SH-SY5Y (cell line): ENCODE data around the gene SEC31B.

Experiments used
- GATA2 ChIP-seq: IDR thresholded peaks from 2 replicates; pipeline ENCODE4 v1.6.1; 2011; ENCODE audit warnings: mild to moderate bottlenecking, low read depth, low read length
- GATA3 ChIP-seq: IDR thresholded peaks from 2 replicates; pipeline ENCODE4 v1.6.1; 2011; ENCODE audit warnings: low read depth, mild to moderate bottlenecking, low read length, moderate library complexity

SEC31B gene

DNA sequence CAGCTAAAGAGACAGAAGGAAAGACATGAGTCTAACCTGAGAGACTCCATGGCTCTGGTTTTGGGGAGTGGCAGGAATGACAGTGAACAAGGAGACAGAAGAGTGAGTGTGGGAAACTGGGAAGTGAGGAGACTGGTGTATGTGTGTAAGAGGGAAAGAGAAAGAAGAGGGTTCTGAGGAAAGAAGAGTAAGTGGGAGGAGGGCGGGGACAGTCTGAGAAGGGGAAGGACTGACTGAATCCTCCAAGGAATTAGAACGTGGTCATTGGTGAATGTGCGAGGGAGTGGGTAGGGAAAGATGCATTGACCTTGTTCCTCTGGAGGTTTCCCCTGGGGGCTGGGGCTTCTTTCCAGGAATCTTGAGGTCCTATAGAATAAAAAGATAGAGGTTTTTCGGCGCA is 30.3 kb downstream of the SEC31B start:
- TF ChIP-seq GATA3 (no peak), GATA2 (no peak)

DNA sequence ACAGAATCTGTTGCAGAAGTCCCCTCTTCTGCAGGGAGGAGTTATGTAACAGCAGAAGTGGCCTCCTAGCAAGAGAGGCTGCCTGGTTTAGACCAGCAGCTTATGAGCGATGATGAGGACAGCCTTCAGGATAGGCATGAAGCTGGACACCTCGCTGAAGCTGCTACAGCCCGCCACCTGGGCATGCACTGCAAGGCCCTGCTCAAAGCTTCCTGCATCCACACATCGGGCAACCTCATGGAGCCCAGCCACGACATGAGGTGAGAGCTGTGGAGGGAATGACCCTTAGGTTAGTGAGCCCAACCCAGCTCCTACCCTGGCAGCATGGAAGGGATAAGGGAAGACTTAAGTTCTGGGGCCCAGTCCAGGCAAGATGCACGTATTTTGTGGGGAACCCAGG is 32.1 kb downstream of the SEC31B start:
- TF ChIP-seq GATA2 (no peak), GATA3 (no peak)

DNA sequence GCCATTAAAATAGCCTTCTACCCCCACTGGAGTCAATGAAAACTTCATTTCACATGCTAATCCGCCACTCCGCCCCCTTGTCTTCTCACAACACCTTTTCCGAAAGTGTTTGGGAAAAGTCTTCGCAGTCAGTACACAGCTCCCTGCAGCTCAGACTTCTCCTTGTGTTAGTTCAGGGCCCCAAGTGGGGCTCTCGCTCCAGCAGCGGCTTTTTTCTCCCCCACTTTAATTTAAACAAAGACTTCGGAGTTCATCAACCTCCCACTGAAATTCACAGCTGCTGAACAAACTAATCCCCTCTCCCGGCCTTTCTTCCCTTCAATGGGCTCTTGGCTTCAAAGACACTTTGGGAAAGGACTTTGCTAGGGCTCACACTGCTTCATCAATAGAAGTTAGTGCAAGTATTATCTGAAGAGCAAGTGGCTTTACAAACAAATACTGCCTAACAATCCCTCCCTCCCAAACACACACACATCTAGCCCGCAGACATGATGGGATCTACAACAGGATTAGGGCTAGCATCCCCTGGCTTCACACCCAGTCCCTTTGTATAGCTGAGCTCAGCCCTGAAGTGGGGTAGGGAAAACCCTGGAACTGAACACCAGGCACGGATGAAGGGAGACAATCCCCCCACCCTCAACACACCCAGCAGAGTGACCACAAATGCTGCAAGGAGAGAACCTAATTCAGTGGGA is 33.7 kb downstream of the SEC31B start:
- TF ChIP-seq GATA3, result no peak

DNA sequence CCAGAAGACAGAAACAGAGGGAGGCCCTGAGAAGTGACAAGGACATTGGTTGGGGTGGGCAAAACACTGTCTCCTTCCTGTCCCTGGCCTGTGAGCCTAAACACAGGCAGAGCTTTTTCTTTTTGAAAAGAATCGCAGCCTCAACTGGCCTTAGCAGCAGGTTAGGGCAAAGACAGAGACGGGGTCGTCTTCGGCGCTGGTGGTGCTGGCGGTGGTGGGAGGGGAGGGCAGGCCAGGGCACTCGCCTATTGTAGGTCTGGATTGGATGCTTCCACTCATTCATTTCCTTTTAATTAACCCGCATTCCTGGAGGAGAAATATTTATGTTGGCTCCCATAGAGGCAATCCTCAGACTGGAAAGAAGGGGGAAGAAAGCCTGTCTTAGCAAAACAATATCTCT is 34.3 kb downstream of the SEC31B start:
- no peak for TF ChIP-seq GATA3
- TF ChIP-seq GATA2, result no peak

DNA sequence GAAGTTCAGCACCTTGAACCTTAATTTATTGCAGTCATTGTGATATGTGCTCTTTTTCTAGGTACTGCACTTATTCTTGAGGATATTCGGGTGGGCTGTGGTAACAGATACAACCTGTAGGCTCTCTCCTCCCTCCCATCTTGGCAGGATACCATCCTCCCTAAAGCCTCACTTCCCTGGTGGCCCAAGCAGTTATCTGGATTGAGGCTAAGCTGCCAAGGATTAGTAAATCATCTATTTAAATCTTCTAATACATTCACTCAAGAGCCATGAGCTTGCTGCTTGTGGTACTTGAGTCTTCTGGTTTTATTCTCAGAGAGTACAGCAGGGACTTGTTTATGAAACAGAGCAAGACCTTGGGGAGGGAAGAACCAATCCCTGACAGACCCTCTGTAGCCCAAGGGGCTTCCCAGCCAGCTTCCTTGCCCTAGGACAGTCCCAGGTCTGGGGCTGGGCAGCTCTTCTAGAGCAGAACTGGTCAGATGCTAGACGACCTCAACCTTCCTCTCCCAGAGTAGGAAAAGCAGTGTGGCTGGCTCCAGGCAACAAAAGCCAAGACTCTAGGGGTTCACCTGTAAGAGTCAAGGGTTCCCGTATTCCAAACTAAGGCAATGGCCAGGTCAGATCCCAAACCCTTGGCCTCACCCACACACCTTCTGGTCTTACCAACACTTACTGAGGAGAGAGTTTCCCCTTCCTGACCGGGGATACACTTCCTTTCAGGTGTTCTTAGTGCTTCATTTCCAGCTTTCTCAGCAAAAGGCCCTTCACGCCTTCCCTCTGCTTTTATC is 35.6 kb downstream of the SEC31B start:
- TF ChIP-seq GATA2, result no peak
- no peak for TF ChIP-seq GATA3

DNA sequence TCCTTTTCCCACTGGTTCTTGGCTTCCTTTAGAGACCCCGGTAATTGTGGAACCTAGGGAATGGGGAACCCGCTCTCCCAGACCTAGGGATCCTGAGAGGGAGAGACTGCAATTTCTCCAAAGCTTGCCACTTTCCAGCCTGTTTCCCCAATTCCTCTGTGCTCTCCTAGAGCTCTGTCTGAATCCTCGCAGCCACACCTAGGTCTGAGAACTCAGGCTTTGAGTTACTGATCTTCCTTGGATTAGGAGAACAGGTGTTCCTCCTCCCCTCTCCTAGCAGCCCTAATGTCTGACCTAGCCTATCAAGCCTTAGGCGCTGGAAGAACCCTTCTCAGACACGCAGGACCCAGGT is 36.9 kb downstream of the SEC31B start:
- no peak for TF ChIP-seq GATA2
- TF ChIP-seq GATA3, result no peak

DNA sequence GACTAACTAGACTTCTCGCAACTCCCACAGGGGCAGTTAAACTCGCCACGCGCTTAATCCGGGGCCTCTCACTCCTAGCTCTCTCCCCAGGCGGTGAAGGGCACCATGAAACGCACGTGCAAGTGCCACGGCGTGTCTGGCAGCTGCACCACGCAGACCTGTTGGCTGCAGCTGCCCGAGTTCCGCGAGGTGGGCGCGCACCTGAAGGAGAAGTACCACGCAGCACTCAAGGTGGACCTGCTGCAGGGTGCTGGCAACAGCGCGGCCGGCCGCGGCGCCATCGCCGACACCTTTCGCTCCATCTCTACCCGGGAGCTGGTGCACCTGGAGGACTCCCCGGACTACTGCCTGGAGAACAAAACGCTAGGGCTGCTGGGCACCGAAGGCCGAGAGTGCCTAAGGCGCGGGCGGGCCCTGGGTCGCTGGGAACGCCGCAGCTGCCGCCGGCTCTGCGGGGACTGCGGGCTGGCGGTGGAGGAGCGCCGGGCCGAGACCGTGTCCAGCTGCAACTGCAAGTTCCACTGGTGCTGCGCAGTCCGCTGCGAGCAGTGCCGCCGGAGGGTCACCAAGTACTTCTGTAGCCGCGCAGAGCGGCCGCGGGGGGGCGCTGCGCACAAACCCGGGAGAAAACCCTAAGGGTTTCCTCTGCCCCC is 37.4 kb downstream of the SEC31B start:
- TF ChIP-seq GATA2 (no peak), GATA3 (no peak)

DNA sequence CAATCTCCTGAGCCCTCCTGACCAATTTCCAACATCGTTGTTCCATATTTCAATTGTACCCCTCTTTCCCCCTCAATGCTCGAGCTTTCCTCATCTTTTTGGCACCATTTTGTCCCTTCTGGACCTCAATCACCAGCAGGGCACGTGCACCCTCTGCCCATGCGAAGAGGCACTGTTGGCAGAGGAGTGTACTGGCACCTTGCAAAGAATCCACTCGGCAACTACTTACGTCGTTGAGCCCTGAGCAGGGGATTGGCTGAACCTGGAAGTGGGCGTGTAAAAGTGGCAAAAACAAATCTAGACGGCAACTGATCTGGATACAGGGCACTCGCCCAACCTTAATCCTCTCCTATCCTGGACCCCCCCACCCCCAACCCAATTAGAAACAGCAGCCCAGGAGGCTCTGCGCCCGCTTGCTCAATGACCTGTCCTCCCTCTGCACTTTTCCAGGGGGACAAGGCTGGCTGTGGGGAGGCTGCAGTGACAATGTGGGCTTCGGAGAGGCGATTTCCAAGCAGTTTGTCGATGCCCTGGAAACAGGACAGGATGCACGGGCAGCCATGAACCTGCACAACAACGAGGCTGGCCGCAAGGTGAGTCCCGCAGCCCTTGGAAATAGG is 38.1 kb downstream of the SEC31B start:
- no peak for TF ChIP-seq GATA3
- no peak for TF ChIP-seq GATA2

DNA sequence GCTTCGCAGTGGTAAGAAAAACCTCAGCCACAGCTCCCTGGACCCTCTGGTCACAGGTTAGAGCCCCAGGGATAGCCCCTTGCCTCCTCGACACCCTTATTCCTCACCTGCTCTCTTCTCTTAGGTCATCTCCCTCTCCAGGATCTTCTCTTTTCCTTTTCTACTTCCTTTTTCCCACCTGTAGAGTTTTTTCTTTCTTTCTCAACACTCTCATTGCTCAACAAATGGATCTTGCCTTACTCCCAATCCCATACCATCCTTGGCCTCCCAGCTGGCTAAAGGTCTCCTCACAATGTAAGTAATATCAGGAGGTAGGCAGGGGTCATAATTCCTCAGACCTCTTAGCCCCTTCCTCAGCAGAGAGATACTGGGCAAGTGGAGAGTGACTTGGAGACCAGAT is 39.7 kb downstream of the SEC31B start:
- TF ChIP-seq GATA2, result no peak
- no peak for TF ChIP-seq GATA3

DNA sequence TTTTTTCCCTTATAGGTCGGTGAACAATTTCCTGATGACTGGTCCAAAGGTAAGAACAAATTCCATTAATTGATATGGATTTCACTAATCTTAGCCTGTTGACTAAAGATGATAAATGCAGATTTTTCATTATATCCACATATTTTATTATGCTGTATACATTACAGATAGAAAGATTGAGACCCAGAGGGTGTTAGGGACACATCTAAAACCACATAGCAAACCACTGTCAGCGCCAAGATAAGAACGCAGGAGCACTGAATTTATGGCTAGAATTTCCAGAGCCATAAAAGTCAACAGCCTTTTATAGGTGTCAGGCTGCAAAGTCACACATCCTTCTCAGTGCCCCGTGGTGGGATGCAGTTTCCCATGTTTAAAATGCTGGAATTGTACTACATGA is 40.6 kb downstream of the SEC31B start:
- TF ChIP-seq GATA2 (no peak), GATA3 (no peak)

DNA sequence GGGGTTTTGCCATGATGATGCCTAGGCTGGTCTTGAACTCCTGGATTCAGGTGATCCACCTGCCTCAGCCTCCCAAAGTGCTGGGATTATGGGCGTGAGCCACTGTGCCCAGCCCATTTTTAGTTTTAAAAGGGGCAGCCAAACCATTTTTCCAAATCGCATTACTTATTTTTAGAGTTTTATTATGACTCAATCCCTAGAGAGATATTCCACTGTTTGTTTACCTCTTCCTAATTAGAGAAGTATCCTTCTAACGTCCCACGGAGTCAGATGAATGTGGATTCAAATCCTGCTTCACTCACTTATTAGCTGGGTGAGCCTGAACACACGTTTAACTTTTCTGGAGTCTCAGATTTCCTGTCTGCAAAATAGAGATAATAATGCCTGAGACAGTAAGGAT is 41.7 kb downstream of the SEC31B start:
- no peak for TF ChIP-seq GATA3
- no peak for TF ChIP-seq GATA2

DNA sequence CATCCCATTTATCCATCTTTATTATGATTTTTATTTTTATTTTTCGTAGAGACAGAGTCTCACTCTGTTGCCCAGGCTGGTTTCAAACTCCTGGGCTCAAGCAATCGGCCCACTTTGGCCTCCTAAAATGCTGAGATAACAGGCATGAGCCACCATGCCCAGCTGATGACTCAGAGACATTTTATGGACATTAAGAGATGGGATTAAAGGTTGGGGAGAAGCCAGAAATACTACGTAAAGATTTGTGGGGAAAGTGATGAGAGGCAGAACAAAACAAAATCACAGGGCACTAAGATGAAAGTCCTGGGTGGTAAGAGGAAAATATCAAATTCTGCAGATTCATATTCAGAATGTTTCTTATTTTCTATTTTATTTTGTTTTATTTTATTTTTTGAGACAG is 49.3 kb downstream of the SEC31B start:
- TF ChIP-seq GATA2, result no peak
- no peak for TF ChIP-seq GATA3

DNA sequence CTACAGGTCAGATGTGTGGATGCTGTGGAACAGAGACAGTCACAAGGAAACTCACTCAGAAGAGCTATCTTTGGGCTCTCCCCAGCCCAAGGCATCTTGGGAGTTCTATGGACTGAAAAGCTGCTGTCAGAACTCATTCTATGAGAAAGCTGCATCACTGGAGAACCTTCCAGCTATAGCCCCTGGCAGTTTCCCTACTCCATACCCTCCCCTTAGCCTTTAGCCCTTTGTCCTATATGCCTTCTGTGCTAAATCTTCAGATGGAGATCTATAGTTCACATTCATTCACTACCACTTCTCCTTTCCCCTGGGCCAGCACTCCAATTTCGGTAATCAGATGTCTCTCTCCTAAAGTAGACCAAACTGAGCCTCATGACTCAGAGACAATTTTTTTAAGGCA is 49.9 kb downstream of the SEC31B start:
- TF ChIP-seq GATA2 (no peak), GATA3 (no peak)

DNA sequence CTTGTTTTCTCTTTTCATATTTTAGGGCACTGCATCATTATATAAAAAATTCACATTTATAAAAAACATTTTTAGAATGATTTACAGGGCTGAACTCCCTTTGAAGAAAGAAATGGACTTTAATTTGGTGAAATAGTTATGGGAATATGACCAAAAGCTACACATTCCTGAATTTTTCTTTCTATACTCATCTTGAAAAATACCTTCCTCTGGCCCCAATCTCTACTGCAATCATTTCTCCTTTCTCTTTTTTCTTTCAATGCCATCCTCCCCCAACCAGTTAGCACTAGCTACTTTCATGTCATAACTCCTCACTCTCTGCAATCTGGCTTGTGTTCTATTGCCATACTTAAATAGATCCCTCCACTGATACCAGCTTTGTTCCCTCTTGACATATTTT is 50.7 kb downstream of the SEC31B start:
- TF ChIP-seq GATA2, result no peak
- TF ChIP-seq GATA3, result no peak

DNA sequence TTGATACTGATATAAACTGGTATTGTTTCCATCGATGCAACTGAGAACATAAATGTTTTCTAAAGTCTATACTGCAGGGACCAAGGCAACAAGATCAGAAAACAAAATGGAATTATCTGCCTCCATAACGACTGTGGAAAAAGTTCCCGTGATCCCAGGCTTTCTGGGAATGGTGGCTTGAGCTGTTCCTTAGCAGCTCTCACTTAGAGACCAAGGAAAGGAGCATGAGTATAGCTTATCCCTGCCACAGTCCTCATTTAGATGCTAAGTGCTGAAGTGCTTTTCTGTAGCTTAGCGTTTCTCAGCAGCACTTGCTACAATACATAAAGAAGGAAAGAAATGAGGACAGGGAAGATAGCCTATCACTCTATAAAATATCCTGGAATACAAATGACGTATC is 51.3 kb downstream of the SEC31B start:
- TF ChIP-seq GATA2 (no peak), GATA3 (no peak)

DNA sequence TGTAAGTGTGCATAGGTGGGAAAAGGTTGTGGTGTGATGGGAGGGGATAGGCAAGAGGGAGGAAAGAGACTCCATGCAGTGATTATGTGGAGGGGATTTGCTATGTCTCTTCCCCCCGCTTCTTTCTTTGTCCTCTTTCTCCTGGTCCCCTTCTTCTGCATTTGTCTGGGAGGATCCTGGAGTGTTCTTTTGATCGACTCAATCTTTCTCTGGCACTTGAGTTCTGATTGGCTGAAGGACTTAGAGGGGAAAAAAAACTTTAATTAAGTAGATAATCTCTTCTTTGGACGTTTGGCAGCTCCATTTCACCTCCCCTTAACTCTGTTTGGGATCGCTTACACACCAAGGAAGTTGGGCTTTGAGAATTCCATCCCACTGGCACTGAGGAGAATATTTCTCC is 57.0 kb downstream of the SEC31B start, which contains the start of gene WNT8B:
WNT8B (plus strand) TSS at position 301 of the 400 bp plus-strand sequence. CDS start 160 bp downstream, outside the sequence.
- TF ChIP-seq GATA3, result no peak
- TF ChIP-seq GATA2, result no peak
